HFFc6 (cell line): ENCODE results near the gene HBS1L. TPM values are rescaled to one million over a fixed set of nuclear protein-coding genes. Genes with fewer than 3 reads are reported as not detected.
A peak's percentile ranks its signal among the peaks of the same experiment; 100 is the strongest.

Experiments used
- DNase-seq: peaks from one replicate; pipeline ENCODE4 v3.0.0-alpha.2; 2018
- H3K27ac Mint-ChIP-seq: 2 replicates; pipeline ENCODE4 v1.8.0; 2020; ENCODE audit warnings: mild to moderate bottlenecking, mixed read lengths
- H3K27me3 Mint-ChIP-seq: 2 replicates; pipeline ENCODE4 v1.8.0; 2021; ENCODE audit warnings: mild to moderate bottlenecking, moderate library complexity, mixed read lengths; ENCODE audit not compliant: insufficient read depth
- H3K36me3 Mint-ChIP-seq: 2 replicates; pipeline ENCODE4 v1.8.0; 2021; ENCODE audit warnings: low read depth, mixed read lengths
- H3K4me1 Mint-ChIP-seq: 2 replicates; pipeline ENCODE4 v1.8.0; 2020; ENCODE audit warnings: low read depth, mixed read lengths
- H3K4me3 Mint-ChIP-seq: 2 replicates; pipeline ENCODE4 v1.8.0; 2020; ENCODE audit warnings: mild to moderate bottlenecking, moderate library complexity, mixed read lengths
- H3K9me3 Mint-ChIP-seq: 2 replicates; pipeline ENCODE4 v1.8.0; 2020; ENCODE audit warnings: mild to moderate bottlenecking, mixed read lengths
- CTCF ChIP-seq: fragments of 200-600 bp; sonication (generic); IDR thresholded peaks from 2 replicates; pipeline ENCODE4 v1.5.0; 2021; ENCODE audit warnings: antibody characterized with exemption, mild to moderate bottlenecking
- total RNA-seq, 6 experiments: library from RNA; stranded (reverse); fragmentation: NEBNext Ultra II Directional; extraction: Animal tissue kit (Norgen Biotek cat#: 25700); gene quantifications; 2 replicates in 1 of 6; 3 replicates in 5 of 6; pipeline ENCODE4 v1.2.3, GENCODE V29; 2021

HBS1L gene
- total RNA-seq, 6 experiments from 2014 or later, result 100 to 123 (median 107) TPM

GRCh38 chr6:134990262-134990661 is 64.4 kb downstream of the HBS1L start:
- no peak for DNase-seq
- H3K9me3 Mint-ChIP-seq, result no peaks in the 10 kb centered on the region
- H3K4me1 Mint-ChIP-seq, result peaks cover 4% of the 10 kb centered on the region
- no peak for TF ChIP-seq CTCF
- H3K27ac Mint-ChIP-seq, result no peak overlapping the region
- no peaks in the 10 kb centered on the region for H3K27me3 Mint-ChIP-seq
- H3K36me3 Mint-ChIP-seq, result peaks cover 5% of the 10 kb centered on the region; the same call in 1 of the 2 replicates
- no peak overlapping the region for H3K4me3 Mint-ChIP-seq

- H3K27me3 Mint-ChIP-seq, result no peaks in the 10 kb centered on the region
- no peaks in the 10 kb centered on the region for H3K9me3 Mint-ChIP-seq
- H3K4me1 Mint-ChIP-seq, result peaks cover 18% of the 10 kb centered on the region
- H3K36me3 Mint-ChIP-seq, result peaks cover 23% of the 10 kb centered on the region
- no peak for TF ChIP-seq CTCF
- no peak for DNase-seq
- 0 out of 2 replicates have a peak overlapping the region, but pooled peaks have one; percentile 35 for H3K4me3 Mint-ChIP-seq
- H3K27ac Mint-ChIP-seq, result peak overlapping the region; percentile 52
These were observed 69.8 kb downstream of the HBS1L start for GRCh38 chr6:134984821-134985220.

- Mint-ChIP-seq H3K9me3 (no peaks in the 10 kb centered on the region), H3K4me3 (no peak overlapping the region), H3K4me1 (peaks cover 18% of the 10 kb centered on the region), H3K27me3 (no peaks in the 10 kb centered on the region), H3K36me3 (peaks cover 23% of the 10 kb centered on the region), H3K27ac (no peak overlapping the region)
- TF ChIP-seq CTCF, result no peak
- DNase-seq, result no peak
These were observed 70.8 kb downstream of the HBS1L start for GRCh38 chr6:134983823-134984222.

GRCh38 chr6:134982161-134982560 is 72.5 kb downstream of the HBS1L start:
- no peak for DNase-seq
- Mint-ChIP-seq H3K36me3 (peaks cover 23% of the 10 kb centered on the region), H3K4me1 (peaks cover 18% of the 10 kb centered on the region), H3K27ac (no peak overlapping the region), H3K4me3 (no peak overlapping the region), H3K27me3 (no peaks in the 10 kb centered on the region), H3K9me3 (no peaks in the 10 kb centered on the region)
- TF ChIP-seq CTCF, result no peak

GRCh38 chr6:134980846-134981245 is 73.8 kb downstream of the HBS1L start:
- H3K27me3 Mint-ChIP-seq, result no peaks in the 10 kb centered on the region
- no peak for TF ChIP-seq CTCF
- H3K4me3 Mint-ChIP-seq, result no peak overlapping the region
- H3K4me1 Mint-ChIP-seq, result peaks cover 18% of the 10 kb centered on the region
- peaks cover 31% of the 10 kb centered on the region for H3K36me3 Mint-ChIP-seq
- DNase-seq, result no peak
- no peak overlapping the region for H3K27ac Mint-ChIP-seq
- H3K9me3 Mint-ChIP-seq, result no peaks in the 10 kb centered on the region

- peaks cover 40% of the 10 kb centered on the region for H3K36me3 Mint-ChIP-seq
- DNase-seq, result no peak
- H3K4me1 Mint-ChIP-seq, result peaks cover 7% of the 10 kb centered on the region
- no peak overlapping the region for H3K27ac Mint-ChIP-seq
- TF ChIP-seq CTCF, result no peak
- H3K27me3 Mint-ChIP-seq, result no peaks in the 10 kb centered on the region
- H3K9me3 Mint-ChIP-seq, result no peaks in the 10 kb centered on the region
- no peak overlapping the region for H3K4me3 Mint-ChIP-seq
These were observed 75.5 kb downstream of the HBS1L start for GRCh38 chr6:134979142-134979541.
